Kidney (tissue), 22 donors: ENCODE data around the gene DHCR24. TPM values are rescaled to one million over a fixed set of nuclear protein-coding genes. Genes with fewer than 3 reads are reported as not detected.

Experiments
- DNase-seq, 5 donors: peaks; one replicate each; pipeline ENCODE4 v3.0.0-alpha.2; 2013 to 2020
- FAIRE-seq: peaks from 2 replicates; lab custom pipeline; 2012; peaks lifted over from hg19 to GRCh38; lab: Jason Lieb, UNC
- H3K27ac ChIP-seq, 2 donors: one replicate each; pipeline ENCODE4 v1.7.0; 2013; ENCODE audit warnings: low read depth in 2 of 2, low read length in 2 of 2, inconsistent platforms in 1 of 2
- H3K27me3 ChIP-seq: one replicate; pipeline ENCODE4 v1.7.1; 2013; ENCODE audit warnings: low read length, inconsistent platforms; ENCODE audit not compliant: control insufficient read depth, insufficient read depth
- H3K36me3 ChIP-seq, 3 donors: one replicate each; pipeline versions ENCODE4 v1.7.0 to v1.7.1; 2013; ENCODE audit warnings: low read length in 3 of 3, control low read depth in 1 of 3, inconsistent platforms in 1 of 3; ENCODE audit not compliant: insufficient read depth in 3 of 3, control insufficient read depth in 2 of 3
- H3K4me1 ChIP-seq, 3 donors: one replicate each; pipeline versions ENCODE4 v1.7.0 to v1.7.1; 2013; ENCODE audit warnings: low read length in 3 of 3, inconsistent platforms in 1 of 3, low read depth in 1 of 3; ENCODE audit not compliant: control insufficient read depth in 2 of 3, insufficient read depth in 2 of 3
- H3K4me3 ChIP-seq, 3 donors: one replicate each; pipeline versions ENCODE4 v1.7.0 to v1.8.1; 2013; ENCODE audit warnings: low read length in 3 of 3, control low read depth in 1 of 3, inconsistent platforms in 1 of 3
- H3K9ac ChIP-seq, 3 donors: one replicate each; pipeline versions ENCODE4 v1.7.0 to v1.7.1; 2013; ENCODE audit warnings: low read length in 3 of 3, control low read depth in 1 of 3, inconsistent platforms in 1 of 3
- H3K9me3 ChIP-seq, 3 donors: one replicate each; pipeline versions ENCODE4 v1.7.0 to v1.7.1; 2013; ENCODE audit warnings: low read length in 3 of 3, control low read depth in 1 of 3, inconsistent platforms in 1 of 3; ENCODE audit not compliant: control insufficient read depth in 2 of 3, insufficient read depth in 1 of 3
- intact Hi-C: fragments of 100-400 bp; cut with DNase I; formaldehyde crosslinking; loops from one replicate; pipeline ENCODE4 v1.11.1; 2022
- long read RNA-seq, 10 donors: library from polyadenylated mRNA in 1 of 10; unstranded in 1 of 10; transcript quantifications; one replicate each; pipeline ENCODE4 v2.0.0 and lab custom pipeline, GENCODE V29; 2021 to 2026
- polyA plus RNA-seq: library from polyadenylated mRNA; stranded (reverse); fragments of 350-450 nt; fragmentation: Illumina TruSeq; extraction: RNeasy Lipid Tissue Mini Kit (QIAGEN cat#74804); gene quantifications from one replicate; pipeline ENCODE4 v1.2.3, GENCODE V29; 2014; ENCODE audit warnings: low read depth, low replicate concordance; ENCODE audit not compliant: insufficient read depth
- total RNA-seq: library from RNA; stranded (reverse); fragmentation: NEBNext Ultra II Directional; extraction: Animal tissue kit (Norgen Biotek cat#: 25700); gene quantifications from one replicate; pipeline ENCODE4 v1.2.1, GENCODE V29; 2021
- TF ChIP-seq, protein P1 (sequence below): IDR thresholded peaks from 3 replicates; pipeline ENCODE4 v1.5.1; 2012; ENCODE audit warnings: mild to moderate bottlenecking, moderate library complexity, borderline replicate concordance; ENCODE audit not compliant: insufficient read depth; ENCODE audit errors: extremely low read depth
- donor health status: control.
- donor health status: control.
- donor health status: control.
- donor health status: control.
- donor health status: control.
- donor health status: DM: yes; HTN: yes; CAD: no.
- donor health status: Normal renal cell carcinoma (clear cell type).

DHCR24 gene, protein sequence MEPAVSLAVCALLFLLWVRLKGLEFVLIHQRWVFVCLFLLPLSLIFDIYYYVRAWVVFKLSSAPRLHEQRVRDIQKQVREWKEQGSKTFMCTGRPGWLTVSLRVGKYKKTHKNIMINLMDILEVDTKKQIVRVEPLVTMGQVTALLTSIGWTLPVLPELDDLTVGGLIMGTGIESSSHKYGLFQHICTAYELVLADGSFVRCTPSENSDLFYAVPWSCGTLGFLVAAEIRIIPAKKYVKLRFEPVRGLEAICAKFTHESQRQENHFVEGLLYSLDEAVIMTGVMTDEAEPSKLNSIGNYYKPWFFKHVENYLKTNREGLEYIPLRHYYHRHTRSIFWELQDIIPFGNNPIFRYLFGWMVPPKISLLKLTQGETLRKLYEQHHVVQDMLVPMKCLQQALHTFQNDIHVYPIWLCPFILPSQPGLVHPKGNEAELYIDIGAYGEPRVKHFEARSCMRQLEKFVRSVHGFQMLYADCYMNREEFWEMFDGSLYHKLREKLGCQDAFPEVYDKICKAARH
- total RNA-seq (91.7 TPM), polyA plus RNA-seq (33.7 TPM)
- long read RNA-seq, donor 1, full-length matches to known transcripts: 9 of 14 reads
- long read RNA-seq, donor 1, partial matches to known transcripts: 5 of 14 reads
- long read RNA-seq, donor 1, other reads (novel, unspliced or antisense): 0 of 14 reads
- long read RNA-seq, donor 2, full-length matches to known transcripts: 14 of 20 reads
- long read RNA-seq, donor 2, partial matches to known transcripts: 6 of 20 reads
- long read RNA-seq, donor 2, other reads (novel, unspliced or antisense): 0 of 20 reads
- long read RNA-seq, donor 3, full-length matches to known transcripts: 4 of 9 reads
- long read RNA-seq, donor 3, partial matches to known transcripts: 5 of 9 reads
- long read RNA-seq, donor 3, other reads (novel, unspliced or antisense): 0 of 9 reads
- long read RNA-seq, donor 4, full-length matches to known transcripts: 16 of 16 reads
- long read RNA-seq, donor 4, partial matches to known transcripts: 0 of 16 reads
- long read RNA-seq, donor 4, other reads (novel, unspliced or antisense): 0 of 16 reads
- long read RNA-seq, donor 5, full-length matches to known transcripts: 1 of 1 reads
- long read RNA-seq, donor 5, partial matches to known transcripts: 0 of 1 reads
- long read RNA-seq, donor 5, other reads (novel, unspliced or antisense): 0 of 1 reads
- long read RNA-seq, donor 6: 0 reads
- long read RNA-seq, donor 7, full-length matches to known transcripts: 42 of 101 reads
- long read RNA-seq, donor 7, partial matches to known transcripts: 22 of 101 reads
- long read RNA-seq, donor 7, other reads (novel, unspliced or antisense): 37 of 101 reads
- long read RNA-seq, donor 8, full-length matches to known transcripts: 3 of 9 reads
- long read RNA-seq, donor 8, partial matches to known transcripts: 6 of 9 reads
- long read RNA-seq, donor 8, other reads (novel, unspliced or antisense): 0 of 9 reads
- long read RNA-seq, donor 9, full-length matches to known transcripts: 4 of 4 reads
- long read RNA-seq, donor 9, partial matches to known transcripts: 0 of 4 reads
- long read RNA-seq, donor 9, other reads (novel, unspliced or antisense): 0 of 4 reads
- long read RNA-seq, donor 10, full-length matches to known transcripts: 3 of 3 reads
- long read RNA-seq, donor 10, partial matches to known transcripts: 0 of 3 reads
- long read RNA-seq, donor 10, other reads (novel, unspliced or antisense): 0 of 3 reads

DNA sequence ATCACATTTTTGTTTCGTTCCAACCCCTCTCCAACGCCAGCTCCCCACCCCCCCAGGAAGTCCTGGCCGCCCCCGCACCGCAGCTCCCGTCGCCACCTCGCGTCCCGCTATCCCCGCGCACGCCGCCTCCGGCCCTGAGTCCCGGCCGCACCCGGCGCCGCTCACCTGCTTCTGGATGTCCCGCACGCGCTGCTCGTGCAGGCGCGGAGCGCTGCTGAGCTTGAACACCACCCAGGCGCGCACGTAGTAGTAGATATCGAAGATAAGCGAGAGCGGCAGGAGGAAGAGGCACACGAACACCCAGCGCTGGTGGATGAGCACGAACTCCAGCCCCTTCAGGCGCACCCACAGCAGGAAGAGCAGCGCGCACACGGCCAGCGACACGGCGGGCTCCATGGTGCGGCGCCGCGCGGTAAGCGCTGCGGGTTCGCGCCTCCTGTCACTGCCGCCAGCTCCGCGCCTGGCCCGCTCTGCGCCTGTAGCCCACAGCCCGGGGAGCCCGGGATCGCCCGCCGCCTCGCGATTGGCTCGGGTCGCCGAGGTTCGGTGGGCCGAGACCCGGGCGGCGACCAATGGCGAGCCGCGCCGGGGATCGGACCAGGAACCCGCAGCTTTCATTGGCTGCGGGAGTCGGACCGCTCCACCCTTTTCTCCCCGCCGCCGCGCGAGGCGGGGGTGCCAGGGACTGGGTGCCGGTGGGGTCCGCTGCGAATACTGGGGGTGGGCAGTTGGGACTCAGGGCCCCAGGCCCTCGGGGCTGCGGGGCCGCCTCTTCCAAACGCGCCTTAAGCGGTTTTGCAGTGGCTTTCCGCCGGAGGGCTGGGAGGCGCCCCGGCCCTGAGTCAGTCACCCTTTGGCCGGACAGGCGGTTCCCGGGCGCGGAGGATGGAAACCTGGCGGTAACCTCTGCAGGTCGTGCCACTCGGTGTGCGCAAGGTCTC is at the start of gene DHCR24:
Gene DHCR24 (minus strand): TSS at position 472 of the 941 bp plus-strand sequence. CDS start 76 bp downstream, at position 396.
- H3K36me3 ChIP-seq: no peaks in the 10 kb centered on the region
- TF ChIP-seq, protein P1, sequence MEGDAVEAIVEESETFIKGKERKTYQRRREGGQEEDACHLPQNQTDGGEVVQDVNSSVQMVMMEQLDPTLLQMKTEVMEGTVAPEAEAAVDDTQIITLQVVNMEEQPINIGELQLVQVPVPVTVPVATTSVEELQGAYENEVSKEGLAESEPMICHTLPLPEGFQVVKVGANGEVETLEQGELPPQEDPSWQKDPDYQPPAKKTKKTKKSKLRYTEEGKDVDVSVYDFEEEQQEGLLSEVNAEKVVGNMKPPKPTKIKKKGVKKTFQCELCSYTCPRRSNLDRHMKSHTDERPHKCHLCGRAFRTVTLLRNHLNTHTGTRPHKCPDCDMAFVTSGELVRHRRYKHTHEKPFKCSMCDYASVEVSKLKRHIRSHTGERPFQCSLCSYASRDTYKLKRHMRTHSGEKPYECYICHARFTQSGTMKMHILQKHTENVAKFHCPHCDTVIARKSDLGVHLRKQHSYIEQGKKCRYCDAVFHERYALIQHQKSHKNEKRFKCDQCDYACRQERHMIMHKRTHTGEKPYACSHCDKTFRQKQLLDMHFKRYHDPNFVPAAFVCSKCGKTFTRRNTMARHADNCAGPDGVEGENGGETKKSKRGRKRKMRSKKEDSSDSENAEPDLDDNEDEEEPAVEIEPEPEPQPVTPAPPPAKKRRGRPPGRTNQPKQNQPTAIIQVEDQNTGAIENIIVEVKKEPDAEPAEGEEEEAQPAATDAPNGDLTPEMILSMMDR: no peak
- intact Hi-C loops: no loop called here
- no peak for FAIRE-seq
- H3K9ac ChIP-seq: peak within 1 kb of the TSS; percentile 51 to 70 (median 69)
- DNase-seq: peak; percentile 83 to 94 (median 90)
- H3K4me3 ChIP-seq: peak within 1 kb of the TSS; percentile 74 to 88 (median 88)
- H3K4me1 ChIP-seq: peaks cover 0 to 9% (median 4%) of the 10 kb centered on the region in 3 donors
- H3K27ac ChIP-seq: peak within 1 kb of the TSS in 1 of 2 donors; percentile 13
- H3K27me3 ChIP-seq: no peaks in the 10 kb centered on the region
- H3K9me3 ChIP-seq: no peaks in the 10 kb centered on the region

DNA sequence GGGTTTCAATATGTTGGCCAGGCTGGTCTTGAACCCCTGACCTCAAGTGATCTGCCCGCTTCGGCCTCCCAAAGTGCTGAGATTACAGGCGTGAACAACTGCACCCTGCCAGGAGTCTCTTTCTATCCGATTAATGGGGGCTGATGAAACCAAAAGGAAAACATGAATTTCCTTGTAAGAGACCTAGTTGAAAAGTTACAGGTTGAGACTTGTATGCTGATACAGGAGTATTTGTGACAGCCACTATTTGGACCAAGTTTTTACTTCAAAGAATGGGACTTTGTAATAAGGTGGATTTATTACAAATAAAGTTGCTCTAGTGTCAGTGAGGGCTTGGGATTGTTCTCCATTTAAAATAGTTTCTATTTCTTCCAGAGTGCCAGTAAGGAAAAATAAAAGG is 49.8 kb upstream of the DHCR24 start:
- TF ChIP-seq, protein P1: no peak
- Histone ChIP-seq H3K9ac (no peak overlapping the region), H3K4me1 (no peaks in the 10 kb centered on the region), H3K27ac (no peak overlapping the region), H3K36me3 (no peaks in the 10 kb centered on the region), H3K9me3 (no peaks in the 10 kb centered on the region), H3K27me3 (no peaks in the 10 kb centered on the region), H3K4me3 (no peak overlapping the region)
- intact Hi-C loops: no loop called here
- FAIRE-seq (no peak), DNase-seq (no peak)
